Loucy (cell line): ENCODE measurements around the gene PGRMC1.

ENCODE experiments used
- H2AFZ ChIP-seq: fragments of 200-600 bp; sonication (generic); 2 replicates; pipeline ENCODE4 v1.6.0; 2016; ENCODE audit warnings: antibody characterized with exemption, mild to moderate bottlenecking, low read length, moderate library complexity
- H3F3A ChIP-seq: fragments of 200-600 bp; 2 replicates; pipeline ENCODE4 v1.6.0; 2016; ENCODE audit warnings: antibody characterized with exemption, low read depth, mild to moderate bottlenecking
- H3K27me3 ChIP-seq: fragments of 200-600 bp; sonication (generic); 2 replicates; pipeline ENCODE4 v1.6.1; 2014; ENCODE audit warnings: low read length, mild to moderate bottlenecking; ENCODE audit not compliant: insufficient read depth, poor library complexity, severe bottlenecking
- H3K36me3 ChIP-seq: fragments of 200-600 bp; sonication (generic); 2 replicates; pipeline ENCODE4 v1.6.1; 2016; ENCODE audit warnings: low read length; ENCODE audit not compliant: insufficient read depth
- H3K4me1 ChIP-seq: fragments of 200-600 bp; sonication (generic); 2 replicates; pipeline ENCODE4 v1.5.1; 2014; ENCODE audit warnings: low read length, mild to moderate bottlenecking; ENCODE audit not compliant: insufficient read depth, poor library complexity, severe bottlenecking
- H3K4me2 ChIP-seq: fragments of 200-600 bp; sonication (generic); 2 replicates; pipeline ENCODE4 v1.6.0; 2014; ENCODE audit warnings: antibody characterized with exemption, low read length, low read depth, mild to moderate bottlenecking; ENCODE audit not compliant: poor library complexity, severe bottlenecking
- H3K4me3 ChIP-seq: fragments of 200-600 bp; sonication (generic); 2 replicates; pipeline ENCODE4 v1.5.1; 2014; ENCODE audit warnings: low read length, mild to moderate bottlenecking, mixed read lengths; ENCODE audit not compliant: poor library complexity, severe bottlenecking
- H3K79me2 ChIP-seq: fragments of 200-600 bp; sonication (generic); 2 replicates; pipeline ENCODE4 v1.6.1; 2014; ENCODE audit warnings: low read length; ENCODE audit not compliant: insufficient read depth
- H3K9ac ChIP-seq: fragments of 200-600 bp; sonication (generic); 2 replicates; pipeline ENCODE4 v1.6.0; 2014; ENCODE audit warnings: mild to moderate bottlenecking, low read depth, low read length, moderate library complexity; ENCODE audit not compliant: poor library complexity, severe bottlenecking
- H3K9me2 ChIP-seq: fragments of 200-600 bp; sonication (generic); replicated peaks from 2 replicates; pipeline ENCODE4 v1.6.1; 2016; ENCODE audit warnings: low read depth, low read length, mixed read lengths
- H3K9me3 ChIP-seq: fragments of 200-600 bp; sonication (generic); 2 replicates; pipeline ENCODE4 v1.6.1; 2014; ENCODE audit warnings: mild to moderate bottlenecking, antibody characterized with exemption, low read length, low read depth; ENCODE audit not compliant: insufficient read depth
- H4K20me1 ChIP-seq: fragments of 200-600 bp; sonication (generic); 2 replicates; pipeline ENCODE4 v1.6.0; 2014; ENCODE audit warnings: antibody characterized with exemption, low read length, mild to moderate bottlenecking; ENCODE audit not compliant: insufficient read depth, poor library complexity, severe bottlenecking
- EZH2phosphoT487 ChIP-seq: fragments of 200-600 bp; IDR thresholded peaks from 2 replicates; pipeline ENCODE4 v1.6.1; 2018; ENCODE audit warnings: antibody characterized with exemption, mild to moderate bottlenecking, moderate library complexity, borderline replicate concordance
- TF ChIP-seq, protein P1 (sequence below): fragments of 200-600 bp; sonication (generic); conservative IDR thresholded peaks from 2 replicates; pipeline ENCODE4 v1.5.1; 2014; ENCODE audit warnings: mild to moderate bottlenecking, antibody characterized with exemption, low read length

Gene PGRMC1

DNA sequence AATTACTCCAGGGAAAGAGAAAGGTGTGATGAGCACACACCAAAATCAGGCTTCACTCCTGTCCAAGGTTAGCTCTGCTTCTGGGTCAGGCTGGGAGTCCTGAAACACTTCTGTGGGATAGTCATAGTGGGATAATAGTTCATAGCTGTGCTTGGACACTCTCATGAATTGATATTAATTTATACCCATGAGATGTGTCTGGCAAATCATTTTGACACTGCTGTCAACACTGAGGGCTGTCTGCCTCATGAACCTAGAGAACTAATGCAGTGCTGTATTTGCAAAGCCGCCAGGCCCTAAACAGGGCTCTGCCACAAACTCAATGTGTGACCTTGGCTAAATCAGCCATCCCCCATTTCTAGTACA, 24.5 kb upstream of the PGRMC1 start:
- no peaks in the 10 kb centered on the region for H3K79me2 ChIP-seq
- no peaks in the 10 kb centered on the region for H3K9me2 ChIP-seq
- no peak overlapping the region for H3K9ac ChIP-seq
- no peak for TF ChIP-seq EZH2phosphoT487
- TF ChIP-seq, protein P1, sequence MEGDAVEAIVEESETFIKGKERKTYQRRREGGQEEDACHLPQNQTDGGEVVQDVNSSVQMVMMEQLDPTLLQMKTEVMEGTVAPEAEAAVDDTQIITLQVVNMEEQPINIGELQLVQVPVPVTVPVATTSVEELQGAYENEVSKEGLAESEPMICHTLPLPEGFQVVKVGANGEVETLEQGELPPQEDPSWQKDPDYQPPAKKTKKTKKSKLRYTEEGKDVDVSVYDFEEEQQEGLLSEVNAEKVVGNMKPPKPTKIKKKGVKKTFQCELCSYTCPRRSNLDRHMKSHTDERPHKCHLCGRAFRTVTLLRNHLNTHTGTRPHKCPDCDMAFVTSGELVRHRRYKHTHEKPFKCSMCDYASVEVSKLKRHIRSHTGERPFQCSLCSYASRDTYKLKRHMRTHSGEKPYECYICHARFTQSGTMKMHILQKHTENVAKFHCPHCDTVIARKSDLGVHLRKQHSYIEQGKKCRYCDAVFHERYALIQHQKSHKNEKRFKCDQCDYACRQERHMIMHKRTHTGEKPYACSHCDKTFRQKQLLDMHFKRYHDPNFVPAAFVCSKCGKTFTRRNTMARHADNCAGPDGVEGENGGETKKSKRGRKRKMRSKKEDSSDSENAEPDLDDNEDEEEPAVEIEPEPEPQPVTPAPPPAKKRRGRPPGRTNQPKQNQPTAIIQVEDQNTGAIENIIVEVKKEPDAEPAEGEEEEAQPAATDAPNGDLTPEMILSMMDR: no peak
- no peaks in the 10 kb centered on the region for H4K20me1 ChIP-seq
- H3F3A ChIP-seq: no peaks in the 10 kb centered on the region
- no peaks in the 10 kb centered on the region for H3K36me3 ChIP-seq
- no peak overlapping the region for H3K4me3 ChIP-seq
- H3K4me1 ChIP-seq: no peaks in the 10 kb centered on the region
- no peak overlapping the region for H2AFZ ChIP-seq
- no peaks in the 10 kb centered on the region for H3K27me3 ChIP-seq
- no peak overlapping the region for H3K4me2 ChIP-seq
- no peaks in the 10 kb centered on the region for H3K9me3 ChIP-seq

DNA sequence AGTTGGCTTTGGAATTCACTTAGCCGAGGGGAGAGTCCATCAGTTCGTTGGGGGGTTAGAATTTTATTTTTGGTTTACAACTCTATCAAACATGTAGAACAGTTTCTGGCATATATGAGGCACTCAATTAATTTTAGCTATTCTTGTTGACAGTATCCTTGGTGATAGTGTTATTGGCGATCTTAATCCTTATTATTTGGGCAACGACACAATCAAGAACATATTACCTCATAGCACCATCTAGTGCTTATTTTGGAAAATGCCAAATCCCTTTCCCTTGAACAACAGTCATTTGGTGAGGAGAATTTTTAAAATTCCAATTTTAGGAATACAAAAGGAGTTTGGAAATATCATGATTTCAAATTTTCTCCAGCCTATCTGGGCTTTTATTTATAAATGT, 17.9 kb upstream of the PGRMC1 start:
- Histone ChIP-seq H3K36me3 (no peaks in the 10 kb centered on the region), H2AFZ (no peak overlapping the region), H3K4me3 (no peak overlapping the region), H3K4me2 (no peak overlapping the region), H3F3A (no peaks in the 10 kb centered on the region), H3K4me1 (no peaks in the 10 kb centered on the region), H3K9me3 (no peaks in the 10 kb centered on the region), H3K9ac (no peak overlapping the region), H4K20me1 (no peaks in the 10 kb centered on the region), H3K9me2 (no peaks in the 10 kb centered on the region), H3K79me2 (no peaks in the 10 kb centered on the region), H3K27me3 (no peaks in the 10 kb centered on the region)
- TF ChIP-seq, protein P1: peak; percentile 58
- no peak for TF ChIP-seq EZH2phosphoT487

DNA sequence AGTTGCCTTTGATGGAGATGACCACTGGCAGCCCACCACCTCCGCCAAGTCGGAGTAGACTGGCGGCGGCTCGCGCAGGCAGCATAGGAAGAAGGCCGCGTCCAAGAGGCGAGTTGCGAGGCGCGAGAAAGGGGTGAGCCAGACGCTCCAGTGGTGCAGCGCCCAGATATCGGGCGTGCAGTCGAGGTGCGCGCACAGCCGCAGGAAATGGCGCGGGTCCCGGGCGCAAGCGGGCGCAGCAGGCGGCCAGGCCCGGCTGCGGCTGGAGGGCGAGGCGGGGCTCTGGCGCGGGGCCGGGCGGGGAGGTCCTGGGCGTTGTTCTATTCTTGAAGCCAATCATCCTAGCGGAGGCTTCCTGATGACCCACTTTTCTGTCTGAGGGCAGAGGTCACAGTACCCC, 13.2 kb upstream of the PGRMC1 start:
- Histone ChIP-seq H3K9me3 (no peaks in the 10 kb centered on the region), H3K9ac (no peak overlapping the region), H3K9me2 (no peaks in the 10 kb centered on the region), H3K4me3 (no peak overlapping the region), H2AFZ (no peak overlapping the region), H3K4me1 (no peaks in the 10 kb centered on the region), H3K27me3 (no peaks in the 10 kb centered on the region), H3K36me3 (no peaks in the 10 kb centered on the region), H3K4me2 (no peak overlapping the region), H3F3A (no peaks in the 10 kb centered on the region), H3K79me2 (no peaks in the 10 kb centered on the region), H4K20me1 (no peaks in the 10 kb centered on the region)
- no peak for TF ChIP-seq EZH2phosphoT487
- TF ChIP-seq, protein P1: no peak
